GM19043 (cell line): ENCODE results near the gene PARP8.
"Not testable (repeated sequence)": the region's sequence is repeated elsewhere in the genome, so short reads cannot be mapped to it uniquely, and the experiment has no call there.

ENCODE experiments used
- ATAC-seq: cut with Tn5 transposase; IDR thresholded peaks from one replicate; pipeline ENCODE4 v1.9.1; 2021; ENCODE audit warnings: low read depth; ENCODE audit not compliant: unreplicated experiment

PARP8 gene

GRCh38 chr5:50767588-50767987 lies 101.2 kb downstream of the PARP8 start:
- no peak for ATAC-seq

GRCh38 chr5:50768634-50769033 lies 102.2 kb downstream of the PARP8 start:
- ATAC-seq, result no peak

- no peak for ATAC-seq
Measured at GRCh38 chr5:50770441-50770840, 104.0 kb downstream of the PARP8 start.

GRCh38 chr5:50774446-50775175 lies 108.2 kb downstream of the PARP8 start:
- ATAC-seq, result not testable (repeated sequence)

DNA sequence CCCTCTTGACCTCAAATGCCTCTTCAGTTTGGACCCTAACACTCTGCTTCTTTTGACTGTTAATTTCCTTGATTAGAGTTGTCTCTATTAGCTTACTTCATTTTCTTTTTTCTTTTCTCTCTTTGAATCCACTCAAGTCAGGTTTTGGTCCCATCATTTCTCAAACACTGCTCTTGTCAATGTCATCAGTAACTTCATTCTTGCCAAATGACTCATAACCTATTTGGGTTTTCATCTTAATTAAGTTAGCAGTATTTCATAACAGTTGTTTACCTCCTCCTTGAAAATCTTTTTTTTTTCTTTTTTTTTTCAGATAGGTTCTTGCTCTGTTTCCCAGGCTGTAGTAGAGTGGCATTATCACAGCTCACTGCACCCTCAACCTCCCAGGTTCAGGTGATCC lies 119.6 kb downstream of the PARP8 start:
- no peak for ATAC-seq

DNA sequence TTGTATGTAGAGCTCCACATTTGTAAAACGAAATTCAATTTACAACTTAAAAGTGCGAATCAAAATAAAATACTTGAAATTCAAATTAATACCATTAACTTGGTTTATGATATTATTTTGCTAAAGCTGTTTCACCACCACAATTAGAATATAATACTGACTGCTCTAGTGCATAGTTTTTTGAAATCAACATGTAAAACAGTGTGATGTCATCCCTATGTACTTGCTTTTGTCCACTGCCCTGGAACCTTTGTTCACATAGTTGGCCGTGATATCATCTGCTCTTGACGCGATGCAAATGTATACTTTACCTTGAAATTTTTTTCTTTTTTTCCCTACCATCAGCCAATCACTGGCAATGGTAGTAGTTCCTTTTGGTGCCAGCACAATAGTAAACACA lies 125.4 kb downstream of the PARP8 start:
- ATAC-seq, result no peak

DNA sequence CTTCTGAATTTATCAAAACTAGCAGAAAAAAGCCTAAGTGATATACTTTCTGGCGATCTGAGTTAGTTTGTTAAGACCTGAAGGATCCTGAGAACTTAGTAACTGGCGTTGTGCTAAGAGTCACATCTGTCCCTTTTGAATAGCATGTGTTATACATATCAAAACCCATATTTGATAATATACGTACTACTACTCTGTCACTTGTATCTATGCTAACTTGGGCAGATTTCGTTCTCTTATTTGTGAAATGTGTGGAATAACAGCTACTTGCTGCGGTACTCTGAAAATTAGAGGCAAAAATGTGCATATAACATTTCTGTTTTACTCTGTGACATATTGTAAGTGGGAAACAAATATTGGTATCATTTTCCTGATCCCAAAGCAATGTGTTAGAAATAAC lies 126.4 kb downstream of the PARP8 start:
- no peak for ATAC-seq

DNA sequence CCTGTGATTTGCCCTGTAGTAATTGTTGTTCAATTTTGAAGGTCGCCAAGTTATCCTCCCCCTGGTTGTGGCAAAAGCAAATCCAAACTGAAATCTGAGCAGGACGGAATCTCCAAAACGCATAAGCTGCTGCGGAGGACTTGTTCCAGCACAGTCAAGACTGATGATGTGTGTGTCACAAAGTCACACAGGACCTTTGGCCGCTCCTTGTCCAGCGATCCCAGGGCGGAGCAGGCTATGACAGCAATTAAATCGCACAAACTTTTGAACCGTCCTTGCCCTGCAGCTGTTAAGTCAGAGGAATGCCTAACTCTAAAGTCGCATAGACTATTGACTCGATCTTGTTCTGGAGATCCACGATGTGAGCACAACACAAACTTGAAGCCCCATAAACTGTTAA lies 128.4 kb downstream of the PARP8 start:
- ATAC-seq, result no peak

GRCh38 chr5:50798002-50798401 lies 131.6 kb downstream of the PARP8 start:
- no peak for ATAC-seq

DNA sequence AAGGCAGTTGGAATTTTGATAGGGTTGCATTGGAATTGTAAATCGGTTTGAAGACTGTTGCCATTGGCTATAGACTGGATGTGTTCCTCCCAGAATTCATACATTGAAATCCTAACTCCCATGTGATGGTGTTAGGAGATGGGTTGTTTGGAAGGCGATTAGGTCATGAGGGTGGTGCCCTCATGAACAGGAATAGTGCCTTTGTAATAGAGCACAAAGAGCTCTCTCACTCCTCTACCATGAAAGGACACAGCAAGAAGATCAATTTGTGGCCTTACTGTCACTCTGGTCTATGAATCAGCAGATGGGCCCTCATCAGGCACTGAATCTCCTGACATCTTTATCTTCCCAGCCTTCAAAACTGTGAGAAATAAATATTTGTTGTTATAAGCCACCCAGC lies 133.2 kb downstream of the PARP8 start:
- ATAC-seq, result no peak

GRCh38 chr5:50800410-50800809 lies 134.0 kb downstream of the PARP8 start:
- no peak for ATAC-seq

- no peak for ATAC-seq
Measured at GRCh38 chr5:50807661-50808060, 141.2 kb downstream of the PARP8 start.

- no peak for ATAC-seq
Measured at GRCh38 chr5:50808406-50808805, 142.0 kb downstream of the PARP8 start.

GRCh38 chr5:50811746-50812145 lies 145.3 kb downstream of the PARP8 start:
- not testable (repeated sequence) for ATAC-seq

GRCh38 chr5:50813691-50814090 lies 147.3 kb downstream of the PARP8 start:
- no peak for ATAC-seq

DNA sequence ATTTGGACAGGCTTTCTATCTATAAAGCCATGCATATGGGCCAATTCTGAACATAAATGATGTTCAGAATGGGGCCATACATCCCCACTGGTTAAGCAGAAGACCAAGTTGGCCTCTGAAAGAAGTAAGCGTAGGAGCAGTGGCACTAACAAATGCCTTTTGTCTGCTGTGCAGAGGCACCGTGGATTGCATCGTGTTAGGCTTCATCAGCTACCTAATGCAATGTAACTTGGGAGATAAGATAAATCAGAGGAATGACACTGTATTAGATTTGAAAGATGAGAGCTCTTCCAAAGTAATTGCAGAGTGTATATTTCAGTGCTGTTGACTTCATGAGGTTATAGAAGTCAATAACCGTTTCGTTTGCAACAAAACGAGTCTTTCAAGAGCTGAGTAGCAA lies 148.1 kb downstream of the PARP8 start:
- ATAC-seq, result no peak

- ATAC-seq, result no peak
Measured at GRCh38 chr5:50822046-50822445, 155.6 kb downstream of the PARP8 start.

GRCh38 chr5:50822761-50823160 lies 156.3 kb downstream of the PARP8 start:
- no peak for ATAC-seq

DNA sequence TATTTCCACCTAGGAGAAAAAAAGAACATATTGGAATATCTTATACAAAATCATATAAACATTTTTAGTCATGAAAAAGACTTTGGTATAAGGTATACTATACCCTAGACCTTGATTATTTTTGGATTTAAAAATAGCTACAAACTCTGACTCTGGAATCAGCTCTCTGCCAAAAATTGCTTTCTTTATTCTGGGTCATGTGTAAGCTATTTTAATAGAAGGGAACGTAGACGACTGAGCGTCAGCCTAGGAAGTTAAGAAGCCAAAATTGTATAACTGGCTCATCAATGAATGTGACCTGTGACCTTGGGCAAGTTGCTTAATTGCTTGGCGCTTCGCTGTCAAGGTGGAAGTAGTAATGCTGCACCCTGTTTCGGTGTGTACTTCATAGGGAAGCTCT lies 157.1 kb downstream of the PARP8 start:
- no peak for ATAC-seq

DNA sequence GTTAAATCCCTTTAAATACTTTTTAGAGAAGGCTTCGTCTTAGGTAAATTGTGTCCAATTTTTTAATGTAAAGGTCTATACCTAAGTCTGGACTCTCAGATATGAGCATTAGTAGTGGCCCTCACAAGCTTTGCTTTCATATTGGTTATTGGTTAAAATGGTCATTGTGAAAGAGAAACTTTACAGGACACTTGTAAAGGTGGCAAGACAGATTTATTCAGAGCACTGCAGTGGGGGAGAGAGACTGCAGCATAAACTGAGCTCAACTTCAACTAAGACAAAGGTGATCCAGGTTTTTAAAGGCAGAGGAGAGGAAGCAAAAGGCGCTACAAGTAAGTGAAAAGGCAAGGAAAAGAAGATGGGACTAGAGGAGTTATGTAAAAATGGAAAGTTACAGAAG lies 157.7 kb downstream of the PARP8 start:
- no peak for ATAC-seq

DNA sequence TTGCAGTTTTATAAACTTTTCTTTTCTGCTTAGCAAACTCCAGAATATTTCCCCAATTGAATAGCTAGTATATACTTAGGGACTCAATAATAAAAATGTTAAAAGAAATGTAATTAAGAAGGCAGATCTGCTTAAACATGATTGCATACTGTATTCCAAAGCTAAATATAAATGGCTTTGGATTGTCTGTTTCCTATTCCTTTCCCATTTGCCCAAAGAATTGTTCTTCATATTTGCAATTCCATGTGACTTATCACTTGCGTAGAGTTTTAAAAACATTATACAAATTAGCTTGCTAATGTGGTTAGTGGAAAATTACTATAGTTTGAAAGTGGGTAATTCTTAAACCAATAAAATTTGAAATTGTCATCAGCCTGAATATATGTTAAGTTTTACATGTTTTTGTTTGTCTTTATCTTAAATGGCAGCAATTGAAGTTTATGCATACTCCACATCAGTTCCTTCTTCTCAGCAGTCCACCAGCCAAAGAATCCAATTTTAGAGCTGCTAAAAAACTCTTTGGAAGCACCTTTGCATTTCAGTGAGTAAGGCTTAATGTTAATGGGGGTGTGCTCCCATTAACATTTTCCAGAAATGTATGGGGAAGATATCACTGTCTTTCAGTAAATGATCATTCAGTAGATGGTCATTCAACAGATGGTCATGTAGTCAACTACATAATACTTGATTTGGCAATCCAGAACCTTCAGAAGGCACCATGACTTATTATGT lies 161.2 kb downstream of the PARP8 start:
- no peak for ATAC-seq

- ATAC-seq, result no peak
Measured at GRCh38 chr5:50829023-50829422, 162.6 kb downstream of the PARP8 start.
